ENCODE data around the gene CDH23.

CDH23 gene

DNA sequence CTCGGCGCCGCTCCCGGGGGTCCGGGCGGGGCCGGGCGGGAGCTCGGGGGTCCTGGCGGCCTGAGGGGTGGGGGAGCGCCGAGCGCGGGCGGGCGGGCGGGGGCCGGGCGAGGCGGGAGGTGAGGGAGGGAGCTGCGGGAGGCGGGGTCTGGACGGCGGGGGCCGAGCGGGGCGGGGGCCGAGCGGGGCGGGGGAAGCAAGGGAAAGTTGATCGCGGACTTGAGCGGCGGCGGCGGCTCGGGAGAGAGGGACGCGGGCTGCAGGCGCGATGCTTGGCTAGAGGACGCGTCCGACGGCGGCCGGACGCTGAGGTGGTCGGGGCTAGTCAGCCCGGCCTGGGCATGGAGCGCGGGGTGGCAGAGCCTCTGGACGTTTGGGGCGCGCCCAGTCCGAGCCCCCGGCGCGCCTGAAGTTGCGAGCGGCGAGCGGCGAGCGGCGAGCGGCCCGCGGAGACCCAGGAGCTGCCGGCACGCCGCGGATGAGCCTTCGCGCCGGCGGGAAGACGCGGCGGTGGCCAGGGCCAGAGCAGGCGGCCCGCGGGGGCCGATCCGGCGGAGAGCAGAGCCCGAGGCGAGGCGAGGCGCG, at the start of gene CDH23:
TSS of gene CDH23 (plus strand) at position 210 of the 585 bp plus-strand sequence. CDS start 42,912 bp downstream, outside the sequence.
- TF ChIP-seq, protein P1, sequence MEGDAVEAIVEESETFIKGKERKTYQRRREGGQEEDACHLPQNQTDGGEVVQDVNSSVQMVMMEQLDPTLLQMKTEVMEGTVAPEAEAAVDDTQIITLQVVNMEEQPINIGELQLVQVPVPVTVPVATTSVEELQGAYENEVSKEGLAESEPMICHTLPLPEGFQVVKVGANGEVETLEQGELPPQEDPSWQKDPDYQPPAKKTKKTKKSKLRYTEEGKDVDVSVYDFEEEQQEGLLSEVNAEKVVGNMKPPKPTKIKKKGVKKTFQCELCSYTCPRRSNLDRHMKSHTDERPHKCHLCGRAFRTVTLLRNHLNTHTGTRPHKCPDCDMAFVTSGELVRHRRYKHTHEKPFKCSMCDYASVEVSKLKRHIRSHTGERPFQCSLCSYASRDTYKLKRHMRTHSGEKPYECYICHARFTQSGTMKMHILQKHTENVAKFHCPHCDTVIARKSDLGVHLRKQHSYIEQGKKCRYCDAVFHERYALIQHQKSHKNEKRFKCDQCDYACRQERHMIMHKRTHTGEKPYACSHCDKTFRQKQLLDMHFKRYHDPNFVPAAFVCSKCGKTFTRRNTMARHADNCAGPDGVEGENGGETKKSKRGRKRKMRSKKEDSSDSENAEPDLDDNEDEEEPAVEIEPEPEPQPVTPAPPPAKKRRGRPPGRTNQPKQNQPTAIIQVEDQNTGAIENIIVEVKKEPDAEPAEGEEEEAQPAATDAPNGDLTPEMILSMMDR (IDR thresholded peaks at IDR 0.05; ENCODE audit: low read depth, low read length, missing control alignments), result no peak
- in situ Hi-C loops (cut with HindIII; ENCODE audit: low sequenced_read_pairs), result loop anchor here (25.0 kb wide), 1 partner anchor 190 kb away; no protein-coding TSS in a partner anchor
- H3K4me3 ChIP-seq (ENCODE audit: low read depth, low read length), result peak within 1 kb of the TSS; percentile 29
- DNase-seq (ENCODE audit: low read depth), result no peak

DNA sequence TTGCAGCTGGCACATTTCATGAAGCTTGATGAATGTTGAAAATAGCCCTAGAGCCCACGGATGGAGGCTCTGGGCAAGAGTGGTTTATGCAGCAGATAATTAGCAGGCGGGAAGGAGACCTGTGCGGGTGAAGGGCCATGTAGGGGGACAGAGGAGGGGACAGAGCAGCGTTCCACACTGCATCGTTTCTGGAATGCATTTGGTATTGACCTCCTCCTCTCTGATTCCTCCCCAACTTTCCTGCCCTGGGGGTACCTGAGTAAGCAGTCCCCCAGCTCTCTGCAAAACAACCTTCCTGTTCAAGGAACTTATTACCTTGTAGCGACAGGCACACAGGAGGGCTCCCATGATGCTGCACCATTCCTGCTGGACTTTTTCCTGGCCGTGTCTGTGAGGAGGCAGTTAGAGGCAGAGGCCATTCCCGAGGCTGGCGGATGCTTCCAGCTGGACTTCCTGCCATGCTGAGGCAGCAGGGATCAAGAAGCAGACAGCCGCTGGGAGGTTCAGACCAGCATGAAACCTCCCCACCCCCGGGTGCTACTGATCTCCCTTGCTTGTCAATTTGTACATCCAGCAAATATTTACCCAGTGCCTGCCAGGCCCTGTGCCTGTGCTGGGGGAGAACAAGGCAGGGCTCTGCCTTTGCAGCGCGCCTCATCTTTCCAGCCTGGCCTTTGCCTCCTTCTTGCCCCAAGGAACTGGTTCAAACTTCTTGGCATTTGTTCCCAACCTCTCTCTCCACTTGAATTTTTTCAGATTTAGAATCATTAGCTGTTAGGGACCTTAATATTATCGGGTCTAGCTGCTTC, 48.9 kb upstream of the CDH23 start:
- DNase-seq (ENCODE audit: low read depth), result no peak
- in situ Hi-C loops (cut with HindIII; ENCODE audit: low sequenced_read_pairs), result no loop called here
- TF ChIP-seq, protein P1 (IDR thresholded peaks at IDR 0.05; ENCODE audit: low read depth, low read length, missing control alignments), result no peak
- no peak overlapping the region for H3K4me3 ChIP-seq (ENCODE audit: low read depth, low read length)

DNA sequence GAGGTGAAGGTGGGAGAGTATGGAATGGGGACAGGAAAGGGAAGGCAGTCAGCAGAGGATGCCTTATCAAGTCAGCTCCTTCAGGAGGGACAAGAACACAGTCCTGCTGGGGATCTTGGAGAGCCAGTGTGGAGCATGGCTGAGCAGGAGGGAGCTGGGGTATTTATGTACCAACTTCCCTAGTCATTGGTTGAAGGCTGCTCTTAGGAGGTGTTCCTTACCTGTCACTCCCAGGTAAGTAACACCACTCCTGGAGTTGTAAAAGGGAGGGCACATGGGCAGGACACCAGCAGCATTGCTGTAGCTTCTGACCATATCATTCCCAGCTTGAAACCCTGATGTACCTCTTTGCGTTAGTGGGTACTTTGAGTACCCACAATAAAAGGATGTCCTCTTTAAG, 47.9 kb upstream of the CDH23 start:
- no peak for DNase-seq (ENCODE audit: low read depth)
- no peak overlapping the region for H3K4me3 ChIP-seq (ENCODE audit: low read depth, low read length)
- in situ Hi-C loops (cut with HindIII; ENCODE audit: low sequenced_read_pairs), result no loop called here
- TF ChIP-seq, protein P1 (IDR thresholded peaks at IDR 0.05; ENCODE audit: low read depth, low read length, missing control alignments), result no peak

GRCh38 chr10:71349406-71349805, 47.3 kb upstream of the CDH23 start:
- no peak overlapping the region for H3K4me3 ChIP-seq (ENCODE audit: low read depth, low read length)
- DNase-seq (ENCODE audit: low read depth), result peak; percentile 6
- in situ Hi-C loops (cut with HindIII; ENCODE audit: low sequenced_read_pairs), result no loop called here
- TF ChIP-seq, protein P1 (IDR thresholded peaks at IDR 0.05; ENCODE audit: low read depth, low read length, missing control alignments), result no peak

DNA sequence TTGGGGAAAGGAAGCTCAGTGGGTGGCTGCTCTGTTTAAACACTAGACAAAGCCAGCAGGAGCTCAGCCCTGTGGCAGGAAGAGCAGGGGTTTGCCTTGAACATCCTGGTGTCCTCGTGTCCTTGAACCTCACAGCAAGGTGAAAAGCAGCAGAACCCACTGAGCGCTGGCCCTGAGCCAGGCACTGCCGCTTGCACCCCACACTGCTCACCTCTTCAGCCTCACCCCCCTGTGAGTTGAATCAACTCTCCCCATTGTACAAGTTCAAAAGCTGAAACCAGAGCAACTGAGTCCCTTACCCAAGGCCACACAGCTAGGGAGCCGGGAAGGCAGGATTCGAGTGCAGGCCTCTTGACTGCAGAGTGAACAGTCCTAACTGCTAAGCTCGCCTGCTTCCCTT, 45.6 kb upstream of the CDH23 start:
- H3K4me3 ChIP-seq (ENCODE audit: low read depth, low read length), result no peak overlapping the region
- in situ Hi-C loops (cut with HindIII; ENCODE audit: low sequenced_read_pairs), result no loop called here
- DNase-seq (ENCODE audit: low read depth), result no peak
- TF ChIP-seq, protein P1 (IDR thresholded peaks at IDR 0.05; ENCODE audit: low read depth, low read length, missing control alignments), result no peak

GRCh38 chr10:71351628-71352319, 44.9 kb upstream of the CDH23 start:
- no peak overlapping the region for H3K4me3 ChIP-seq (ENCODE audit: low read depth, low read length)
- in situ Hi-C loops (cut with HindIII; ENCODE audit: low sequenced_read_pairs), result no loop called here
- DNase-seq (ENCODE audit: low read depth), result no peak
- TF ChIP-seq, protein P1 (IDR thresholded peaks at IDR 0.05; ENCODE audit: low read depth, low read length, missing control alignments), result no peak

All from astrocyte of the cerebellum (primary cell).